H1 (cell line): Measurements from ENCODE around the gene PRKCH. TPM values are rescaled to one million over a fixed set of nuclear protein-coding genes. Genes with fewer than 3 reads are reported as not detected.
A peak's percentile ranks its signal among the peaks of the same experiment; 100 is the strongest.

Source experiments
- CTCF ChIA-PET: fragments of 300-600 bp; sonication (Branson Sonifier 250); formaldehyde crosslinking; loops from one replicate; lab custom pipeline; 2021; ENCODE audit not compliant: partially characterized antibody; lab: Charles Lee
- POLR2A ChIA-PET: fragments of 300-600 bp; sonication (Branson Sonifier 250); formaldehyde crosslinking; loops from one replicate; lab custom pipeline; 2021; ENCODE audit warnings: inconsistent platforms; ENCODE audit not compliant: partially characterized antibody; lab: Charles Lee
- DNase-seq, 2 experiments: peaks; one replicate each; pipeline versions ENCODE4 v3.0.0 to v3.0.0-alpha.2; 2010 to 2022; ENCODE audit warnings: low spot score in 2 of 2, low read depth in 1 of 2, mixed read lengths in 1 of 2
- FAIRE-seq: peaks from 2 replicates; lab custom pipeline; 2011; peaks lifted over from hg19 to GRCh38; lab: Jason Lieb, UNC
- H2AFZ ChIP-seq: 2 replicates; pipeline ENCODE4 v1.8.1; 2012; ENCODE audit warnings: low read length, inconsistent platforms
- H2AK5ac ChIP-seq: 2 replicates; pipeline ENCODE4 v1.6.1; 2013; ENCODE audit warnings: low read depth, low read length
- H2BK120ac ChIP-seq: replicated peaks from 2 replicates; pipeline ENCODE3; 2013; ENCODE audit warnings: low read depth, low read length, inconsistent platforms
- H2BK12ac ChIP-seq: 2 replicates; pipeline ENCODE4 v1.6.1; 2013; ENCODE audit warnings: low read depth, low read length
- H2BK15ac ChIP-seq: 2 replicates; pipeline ENCODE4 v1.6.1; 2013; ENCODE audit warnings: low read length
- H2BK20ac ChIP-seq: 2 replicates; pipeline ENCODE4 v1.6.1; 2013; ENCODE audit warnings: low read length
- H2BK5ac ChIP-seq: 2 replicates; pipeline ENCODE4 v1.6.1; 2013; ENCODE audit warnings: low read depth, low read length
- H3K14ac ChIP-seq: 2 replicates; pipeline ENCODE4 v1.6.1; 2013; ENCODE audit warnings: inconsistent platforms; ENCODE audit not compliant: insufficient read length
- H3K18ac ChIP-seq: 2 replicates; pipeline ENCODE4 v1.6.1; 2013; ENCODE audit warnings: low read length; ENCODE audit errors: extremely low read depth
- H3K23ac ChIP-seq: 2 replicates; pipeline ENCODE4 v1.6.1; 2013; ENCODE audit warnings: inconsistent platforms; ENCODE audit not compliant: insufficient read length
- H3K23me2 ChIP-seq: 2 replicates; pipeline ENCODE4 v1.6.1; 2013; ENCODE audit warnings: low read depth, low read length
- H3K27ac ChIP-seq: 2 replicates; pipeline ENCODE4 v1.6.1; 2011; ENCODE audit warnings: low read depth, low read length, inconsistent platforms
- H3K27me3 ChIP-seq, 4 experiments: replicated peaks in 1 of 4; 1 replicate in 1 of 4; 2 replicates in 3 of 4; pipeline versions ENCODE4 v1.6.1 to v1.8.1; 2011 to 2013; ENCODE audit warnings: low read length in 3 of 4, mild to moderate bottlenecking in 3 of 4, inconsistent platforms in 2 of 4, mixed read lengths in 2 of 4, moderate library complexity in 1 of 4; ENCODE audit not compliant: control insufficient read depth in 3 of 4, insufficient read depth in 3 of 4; ENCODE audit errors: extremely low read depth in 1 of 4
- H3K36me3 ChIP-seq, 4 experiments: 2 replicates each; pipeline versions ENCODE4 v1.6.1 to v1.8.1; 2011 to 2013; ENCODE audit warnings: mild to moderate bottlenecking in 4 of 4, low read length in 3 of 4, moderate library complexity in 2 of 4, control low read depth in 1 of 4, inconsistent platforms in 1 of 4; ENCODE audit not compliant: insufficient read depth in 4 of 4, control insufficient read depth in 2 of 4
- H3K4ac ChIP-seq: replicated peaks from 2 replicates; pipeline ENCODE3; 2013; ENCODE audit warnings: low read length, low read depth, mixed read lengths, inconsistent platforms; ENCODE audit not compliant: insufficient read length
- H3K4me1 ChIP-seq, 4 experiments: replicated peaks in 1 of 4; 1 replicate in 1 of 4; 2 replicates in 3 of 4; pipeline versions ENCODE4 v1.6.1 to v1.8.1; 2011 to 2013; ENCODE audit warnings: low read length in 3 of 4, inconsistent platforms in 2 of 4, mixed read lengths in 1 of 4; ENCODE audit not compliant: insufficient read depth in 4 of 4, control insufficient read depth in 3 of 4
- H3K4me2 ChIP-seq, 2 experiments: 2 replicates each; pipeline versions ENCODE4 v1.6.1 to v1.8.1; 2011 to 2013; ENCODE audit warnings: low read depth in 2 of 2, low read length in 2 of 2, control low read depth in 1 of 2, inconsistent platforms in 1 of 2, mild to moderate bottlenecking in 1 of 2; ENCODE audit not compliant: insufficient read depth in 1 of 2
- H3K4me3 ChIP-seq, 4 experiments: fragments of 200-600, 300-600 bp in 1 of 4; sonication (generic), shearing (Covaris generic), sonication (Bioruptor Twin) in 1 of 4; 2 replicates each; pipeline versions ENCODE4 v1.5.1 to v1.8.1; 2011 to 2016; ENCODE audit warnings: low read length in 4 of 4, low read depth in 3 of 4, control low read depth in 2 of 4, inconsistent platforms in 2 of 4, mild to moderate bottlenecking in 2 of 4, mixed read lengths in 1 of 4, moderate library complexity in 1 of 4; ENCODE audit not compliant: insufficient read depth in 2 of 4; ENCODE audit errors: extremely low read depth in 1 of 4
- H3K56ac ChIP-seq: replicated peaks from 2 replicates; pipeline ENCODE3; 2013; ENCODE audit warnings: low read depth, mild to moderate bottlenecking, mixed read lengths, low read length, inconsistent platforms; ENCODE audit not compliant: insufficient read length
- H3K79me1 ChIP-seq: 2 replicates; pipeline ENCODE4 v1.6.1; 2013; ENCODE audit warnings: low read depth, low read length, control low read depth
- H3K79me2 ChIP-seq, 2 experiments: 2 replicates each; pipeline versions ENCODE4 v1.6.1 to v1.8.1; 2012 to 2013; ENCODE audit warnings: low read length in 2 of 2, mild to moderate bottlenecking in 2 of 2, inconsistent platforms in 1 of 2; ENCODE audit not compliant: insufficient read depth in 2 of 2, control insufficient read depth in 1 of 2
- H3K9ac ChIP-seq, 4 experiments: replicated peaks in 1 of 4; 1 replicate in 1 of 4; 2 replicates in 3 of 4; pipeline versions ENCODE4 v1.6.1 to v1.8.1; 2011 to 2013; ENCODE audit warnings: low read depth in 3 of 4, low read length in 3 of 4, control low read depth in 2 of 4, mild to moderate bottlenecking in 2 of 4, moderate library complexity in 2 of 4, inconsistent platforms in 1 of 4; ENCODE audit errors: extremely low read depth in 1 of 4
- H3K9me3 ChIP-seq, 2 experiments: 2 replicates each; pipeline versions ENCODE4 v1.6.1 to v1.8.1; 2012 to 2013; ENCODE audit warnings: mild to moderate bottlenecking in 2 of 2, moderate library complexity in 2 of 2, control low read depth in 1 of 2, inconsistent platforms in 1 of 2, low read depth in 1 of 2, low read length in 1 of 2, mixed read lengths in 1 of 2; ENCODE audit not compliant: insufficient read depth in 2 of 2
- H4K20me1 ChIP-seq, 2 experiments: replicated peaks in 1 of 2; 2 replicates each; pipeline versions ENCODE3 to v1.8.1; 2011 to 2013; ENCODE audit warnings: inconsistent platforms in 2 of 2, low read length in 2 of 2, mild to moderate bottlenecking in 1 of 2; ENCODE audit not compliant: insufficient read depth in 2 of 2, control insufficient read depth in 1 of 2
- H4K5ac ChIP-seq: 2 replicates; pipeline ENCODE4 v1.6.1; 2013; ENCODE audit warnings: low read length, low read depth, mixed read lengths, inconsistent platforms; ENCODE audit not compliant: insufficient read length
- H4K8ac ChIP-seq: 2 replicates; pipeline ENCODE4 v1.8.0; 2013; ENCODE audit warnings: mild to moderate bottlenecking, moderate library complexity, low read length, inconsistent platforms; ENCODE audit not compliant: insufficient read depth; ENCODE audit errors: extremely low read depth
- H4K91ac ChIP-seq: replicated peaks from 2 replicates; pipeline ENCODE3; 2013; ENCODE audit warnings: low read length, mixed read lengths, inconsistent platforms; ENCODE audit not compliant: insufficient read length
- BCL11A ChIP-seq, 2 experiments: IDR thresholded peaks; one replicate each; pipeline ENCODE4 v1.6.1; 2011; ENCODE audit warnings: low read depth in 2 of 2, low read length in 2 of 2, mild to moderate bottlenecking in 2 of 2
- CHD2 ChIP-seq: IDR thresholded peaks from 2 replicates; pipeline ENCODE4 v1.6.1; 2012; ENCODE audit warnings: low read length, improper control_type of control experiment
- EZH2 ChIP-seq: fragments of 200-600 bp; sonication (generic); IDR thresholded peaks from 2 replicates; pipeline ENCODE4 v1.7.1; 2012; ENCODE audit warnings: low read depth, mild to moderate bottlenecking, moderate library complexity, low read length, inconsistent platforms; ENCODE audit not compliant: severe bottlenecking
- HDAC2 ChIP-seq, 2 experiments: fragments of 300-600 bp in 1 of 2; sonication (generic) in 1 of 2; IDR thresholded peaks; 2 replicates each; pipeline ENCODE4 v1.6.1; 2011 to 2012; ENCODE audit warnings: low read depth in 2 of 2, low read length in 2 of 2, mild to moderate bottlenecking in 2 of 2, moderate library complexity in 2 of 2, borderline replicate concordance in 1 of 2, inconsistent platforms in 1 of 2
- NANOG ChIP-seq: IDR thresholded peaks from 2 replicates; pipeline ENCODE4 v1.6.1; 2011; ENCODE audit warnings: low read length, low read depth, mild to moderate bottlenecking, inconsistent platforms; ENCODE audit not compliant: insufficient read depth, poor library complexity, severe bottlenecking
- NRF1 ChIP-seq: IDR thresholded peaks from 2 replicates; pipeline ENCODE4 v1.6.1; 2011; ENCODE audit warnings: mild to moderate bottlenecking, low read depth, low read length, improper control_type of control experiment
- PHF8 ChIP-seq: fragments of 200-600 bp; sonication (generic); conservative IDR thresholded peaks from 2 replicates; pipeline ENCODE4 v1.7.1; 2012; ENCODE audit warnings: low read depth, mild to moderate bottlenecking, inconsistent platforms, low read length, moderate library complexity
- POLR2A ChIP-seq, 2 experiments: IDR thresholded peaks; 1 replicate in 1 of 2; 2 replicates in 1 of 2; pipeline ENCODE4 v1.6.1; 2011; ENCODE audit warnings: low read depth in 2 of 2, low read length in 2 of 2, mild to moderate bottlenecking in 2 of 2; ENCODE audit errors: control extremely low read depth in 1 of 2
- RAD21 ChIP-seq, 2 experiments: IDR thresholded peaks in 1 of 2; conservative IDR thresholded peaks in 1 of 2; 2 replicates each; pipeline ENCODE4 v1.6.1; 2011; ENCODE audit warnings: low read depth in 2 of 2, low read length in 2 of 2, improper control_type of control experiment in 1 of 2, inconsistent platforms in 1 of 2, mild to moderate bottlenecking in 1 of 2, moderate library complexity in 1 of 2
- SIX5 ChIP-seq: IDR thresholded peaks from 2 replicates; pipeline ENCODE4 v1.6.1; 2011; ENCODE audit warnings: mild to moderate bottlenecking, low read depth, low read length
- SP1 ChIP-seq: IDR thresholded peaks from 2 replicates; pipeline ENCODE4 v1.6.1; 2011; ENCODE audit warnings: low read depth, low read length
- YY1 ChIP-seq: IDR thresholded peaks from 2 replicates; pipeline ENCODE4 v1.6.1; 2011; ENCODE audit warnings: low read depth, mild to moderate bottlenecking, low read length
- WGBS, 2 experiments: shearing (Covaris generic) in 1 of 2; methylation state at CpG; one replicate each; pipeline versions ENCODE4 v1.1.6 to v1.1.7; 2013 to 2015; ENCODE audit warnings: low lambda C conversion rate in 2 of 2, mixed read lengths in 2 of 2, inconsistent platforms in 1 of 2, low coverage in 1 of 2, missing lambda C conversion rate in 1 of 2; ENCODE audit not compliant: insufficient replicate concordance in 2 of 2, insufficient coverage in 1 of 2, insufficient read length in 1 of 2; ENCODE audit errors: extremely low coverage in 1 of 2, missing lambda C conversion rate in 1 of 2; 5-methylcytosine and 5-hydroxymethylcytosine counted together
- polyA plus RNA-seq, 7 experiments: library from polyadenylated mRNA; depleted of rRNA in 3 of 7; stranded (reverse) in 5 of 7; unstranded in 2 of 7; fragments of >200 nt in 5 of 7; fragments of 200-250 nt in 2 of 7; gene quantifications; 1 replicate in 5 of 7; 2 replicates in 1 of 7; 4 replicates in 1 of 7; pipeline versions ENCODE4 v1.2.1 to v1.2.3, GENCODE V29; 2011 to 2013; ENCODE audit warnings: missing spikeins in 2 of 7, mixed read lengths in 2 of 7
- total RNA-seq: library from RNA; stranded (reverse); fragmentation: NEBNext Ultra II Directional; extraction: Animal tissue kit (Norgen Biotek cat#: 25700); gene quantifications from 2 replicates; pipeline ENCODE4 v1.2.1, GENCODE V29; 2021
- TF ChIP-seq, protein P1 (sequence below): IDR thresholded peaks from 2 replicates; pipeline ENCODE4 v1.6.1; 2012; ENCODE audit warnings: inconsistent platforms

PRKCH gene
- total and polyA plus RNA-seq, 2 of the 8 experiments (the other 6 are each of a cell fraction or from before 2014, with no cell fraction given): 6.4 to 7.0 TPM

DNA sequence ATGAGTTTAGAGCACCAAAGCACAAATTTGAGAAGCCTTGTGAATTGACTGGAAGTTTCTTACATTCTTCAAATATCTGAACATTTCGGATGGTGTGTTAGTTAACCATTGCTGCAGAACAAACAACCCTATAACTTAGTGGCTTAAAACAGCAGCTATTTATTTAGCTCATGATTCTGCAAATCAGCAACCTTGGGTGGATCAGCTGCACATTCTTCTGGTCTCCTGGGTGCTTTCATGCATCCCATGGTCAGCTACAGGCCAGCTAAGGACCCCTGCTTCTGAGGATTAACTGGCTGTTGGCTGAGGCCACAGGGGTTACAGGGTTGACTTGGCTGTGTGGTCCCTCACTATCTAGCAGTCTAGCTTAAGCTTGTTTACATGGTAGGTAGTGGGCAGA, 260.0 kb downstream of the PRKCH start:
- H3K23me2 ChIP-seq: no peaks in the 10 kb centered on the region
- no peaks in the 10 kb centered on the region for H3K79me2 ChIP-seq
- H2AFZ ChIP-seq: no peak overlapping the region
- no peak overlapping the region for H3K23ac ChIP-seq
- FAIRE-seq (no peak), DNase-seq (no peak)
- no peak overlapping the region for H3K56ac ChIP-seq
- H3K14ac ChIP-seq: no peak overlapping the region
- no peak overlapping the region for H2BK120ac ChIP-seq
- no peak overlapping the region for H2BK5ac ChIP-seq
- H3K4ac ChIP-seq: no peak overlapping the region
- no peak overlapping the region for H4K91ac ChIP-seq
- no peaks in the 10 kb centered on the region for H3K9me3 ChIP-seq
- CTCF ChIA-PET: interaction anchor here (0.7 to 1.6 kb wide), 6 partner anchors 9 to 106 kb away, joined by 3 to 5 read pairs (median 4); no protein-coding TSS in a partner anchor
- no peaks in the 10 kb centered on the region for H3K36me3 ChIP-seq
- WGBS, 2 experiments: 83% methylated on average over 1 of the region's 1 CpG; no CpG with 5 or more reads in 1 of the 2 experiments
- H3K79me1 ChIP-seq: no peaks in the 10 kb centered on the region
- no peak overlapping the region for H2BK20ac ChIP-seq
- no peak overlapping the region for H2AK5ac ChIP-seq
- no peaks in the 10 kb centered on the region for H4K20me1 ChIP-seq
- H3K4me1 ChIP-seq: peaks cover 0 to 2% (median 0%) of the 10 kb centered on the region in 4 experiments; a peak in 1 of 7 replicates
- H3K27me3 ChIP-seq: no peaks in the 10 kb centered on the region
- H3K18ac ChIP-seq: no peak overlapping the region
- H4K8ac ChIP-seq: peak overlapping the region; percentile 45; the same call in 1 of the 2 replicates
- no peak overlapping the region for H4K5ac ChIP-seq
- H3K4me2 ChIP-seq: no peak overlapping the region
- POLR2A ChIA-PET: interaction anchor here (1.3 kb wide), 1 partner anchor 114 kb away, joined by 4 read pairs; the partner anchor contains the start of gene HIF1A
- no peak overlapping the region for H2BK12ac ChIP-seq
- no peak overlapping the region for H3K4me3 ChIP-seq
- H3K27ac ChIP-seq: no peak overlapping the region
- H2BK15ac ChIP-seq: no peak overlapping the region
- no peak overlapping the region for H3K9ac ChIP-seq
- TF ChIP-seq SIX5: no peak
- TF ChIP-seq NRF1: no peak
- TF ChIP-seq EZH2: no peak
- TF ChIP-seq, protein P1, sequence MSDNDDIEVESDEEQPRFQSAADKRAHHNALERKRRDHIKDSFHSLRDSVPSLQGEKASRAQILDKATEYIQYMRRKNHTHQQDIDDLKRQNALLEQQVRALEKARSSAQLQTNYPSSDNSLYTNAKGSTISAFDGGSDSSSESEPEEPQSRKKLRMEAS: no peak
- no peak for TF ChIP-seq PHF8
- no peak for TF ChIP-seq POLR2A (IDR thresholded peaks at IDR 0.05; ENCODE audit: control extremely low read depth in 1 of 2, low read depth in 2 of 2, low read length in 2 of 2)
- TF ChIP-seq BCL11A (IDR thresholded peaks at IDR 0.05; ENCODE audit: low read depth in 2 of 2, low read length in 2 of 2): no peak
- TF ChIP-seq CHD2: no peak
- TF ChIP-seq HDAC2 (IDR thresholded peaks at IDR 0.05; ENCODE audit: borderline replicate concordance in 1 of 2, low read depth in 2 of 2, low read length in 2 of 2): no peak
- TF ChIP-seq YY1: no peak
- no peak for TF ChIP-seq RAD21 (IDR thresholded peaks at IDR 0.05 in 1 of 2, conservative IDR thresholded peaks at IDR 0.05 in 1 of 2; ENCODE audit: low read depth in 2 of 2, low read length in 2 of 2)
- no peak for TF ChIP-seq NANOG
- no peak for TF ChIP-seq SP1
